Hippocampal formation (tissue), 2 donors: ENCODE measurements around the gene ZDHHC17.
A peak's percentile ranks its signal among the peaks of the same experiment; 100 is the strongest.

Experiments used
- DNase-seq, 2 donors: peaks; one replicate each; lab custom pipeline; 2025; lab: John Stamatoyannopoulos, UW

The ZDHHC17 gene

DNA sequence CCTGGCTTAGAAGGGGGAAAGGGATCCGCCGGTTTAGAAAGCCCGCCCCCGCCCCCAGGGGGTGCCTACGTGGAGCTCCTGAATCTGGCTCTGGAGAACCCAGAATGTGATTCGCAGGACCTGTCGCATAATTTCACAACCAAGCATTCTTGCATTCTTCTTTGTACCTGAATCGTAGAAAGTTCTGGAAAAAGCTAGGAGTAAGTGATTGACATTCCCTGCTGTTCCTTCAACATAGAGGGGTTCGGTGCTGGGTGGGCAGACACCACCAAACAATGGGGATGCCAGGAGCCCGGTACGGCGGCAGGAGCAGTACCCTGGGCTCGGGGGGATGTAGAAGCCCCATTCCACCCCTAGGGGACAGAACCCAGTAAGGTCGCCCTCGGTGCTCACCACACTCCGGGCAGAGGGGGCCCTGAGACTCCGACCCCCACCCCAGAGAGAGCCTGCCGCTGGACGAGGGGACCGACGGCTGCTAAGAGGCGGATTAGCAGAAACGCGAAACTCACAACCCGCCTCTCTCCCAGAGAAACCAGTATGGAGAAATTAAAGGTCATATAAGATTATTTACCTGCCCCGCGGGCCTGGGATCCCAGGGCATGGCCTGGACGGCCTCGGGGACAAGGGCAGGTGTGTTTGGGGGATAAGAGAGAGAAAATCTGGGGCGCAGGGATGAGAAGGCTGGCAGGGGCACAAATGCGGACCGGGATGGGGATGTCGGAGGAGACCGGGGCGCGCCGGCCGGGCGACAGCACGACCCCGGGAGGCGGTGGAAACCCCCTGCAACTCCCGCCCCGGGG is 114.4 kb downstream of the ZDHHC17 start:
- DNase-seq = no peak

GRCh38 chr12:76878899-76879709 is 115.2 kb downstream of the ZDHHC17 start, which contains the start of gene CSRP2:
Gene CSRP2, minus strand, starts transcription at chr12:76879019. Its CDS starts 12,759 bp downstream, at chr12:76866260.
- DNase-seq = peak; percentile 44 to 72

DNA sequence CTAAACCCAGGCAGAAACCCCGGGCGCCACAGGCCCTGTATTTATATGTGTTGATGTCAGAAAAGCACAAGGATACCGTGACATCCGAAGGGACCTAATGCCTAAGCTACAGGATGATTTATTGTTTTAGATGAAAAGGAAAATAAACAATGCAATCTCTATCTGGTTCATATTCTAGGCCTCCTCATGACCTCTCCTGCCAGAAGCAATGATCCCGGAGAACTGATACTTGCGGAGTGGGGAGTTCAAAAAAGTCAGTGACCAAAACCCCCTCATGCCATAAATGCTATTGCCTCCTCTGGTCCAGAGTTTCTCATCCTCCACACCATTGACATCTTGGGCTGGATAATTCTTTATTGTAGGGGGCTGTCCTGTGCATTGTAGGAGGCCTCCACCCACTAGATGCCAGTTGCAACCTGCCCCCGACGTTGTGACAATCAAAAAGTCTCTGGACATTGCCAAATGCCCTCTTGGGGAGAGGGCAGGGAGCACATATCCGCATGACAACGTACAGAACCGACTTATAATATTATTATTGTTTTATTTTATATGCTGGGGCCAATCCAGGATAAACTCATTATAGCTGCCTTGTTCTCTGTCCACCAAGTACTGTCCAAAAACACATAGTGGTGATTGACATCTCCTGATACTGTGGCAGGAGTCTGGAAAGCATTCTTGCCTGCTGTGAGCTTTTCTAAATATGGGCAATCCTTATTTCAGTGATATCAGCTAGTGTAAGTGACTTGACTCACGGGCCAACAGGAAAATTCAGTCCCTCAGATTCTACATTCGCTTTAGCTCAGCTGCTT is 116.0 kb downstream of the ZDHHC17 start:
- no peak for DNase-seq

DNA sequence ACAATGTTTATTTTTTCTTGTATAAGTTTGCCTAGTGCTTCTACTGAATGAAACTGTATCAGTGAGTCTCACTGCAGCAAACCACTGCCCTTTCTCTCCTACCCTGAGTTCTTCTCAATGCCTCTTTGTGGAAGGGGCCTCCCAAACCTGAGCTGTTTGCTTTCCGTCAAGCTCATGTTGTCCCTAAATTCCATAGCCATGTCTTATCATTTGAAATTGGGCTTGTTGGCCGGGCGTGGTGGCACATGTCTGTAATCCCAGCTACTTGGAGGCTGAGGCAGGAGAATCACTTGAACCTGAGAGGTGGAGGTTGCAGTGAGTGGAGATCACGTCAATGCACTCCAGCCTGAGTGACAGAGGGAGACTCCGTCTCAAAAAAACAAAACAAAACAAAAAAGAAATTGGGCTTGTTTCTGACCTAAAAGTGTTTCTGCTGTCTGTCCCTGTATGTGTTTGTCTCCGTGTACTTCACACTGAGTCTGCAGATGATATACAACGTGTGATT is 116.7 kb downstream of the ZDHHC17 start:
- DNase-seq = no peak

DNA sequence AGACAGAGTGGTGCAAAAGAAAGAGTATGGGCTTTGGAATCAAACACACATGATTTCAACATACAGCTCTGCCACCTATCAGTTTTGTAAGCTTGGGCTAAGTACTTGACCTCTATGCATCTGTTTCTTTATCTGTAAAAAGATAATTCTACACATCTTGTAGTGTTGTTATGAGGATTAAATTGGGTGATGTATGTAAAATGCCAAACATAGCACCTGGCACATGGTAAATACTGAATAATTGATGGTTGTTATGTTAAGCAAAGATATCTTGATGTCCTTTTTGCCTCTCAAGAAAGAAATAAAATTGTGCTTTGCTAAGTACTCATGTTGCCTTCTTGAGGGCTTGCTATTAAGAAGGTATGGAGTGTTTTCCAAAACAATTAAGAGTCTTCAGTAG is 117.2 kb downstream of the ZDHHC17 start:
- DNase-seq = no peak

GRCh38 chr12:76882367-76882766 is 118.5 kb downstream of the ZDHHC17 start:
- DNase-seq = no peak

GRCh38 chr12:76883151-76883550 is 119.2 kb downstream of the ZDHHC17 start:
- no peak for DNase-seq

- no peak for DNase-seq
These were observed 119.9 kb downstream of the ZDHHC17 start for GRCh38 chr12:76883811-76884210.

DNA sequence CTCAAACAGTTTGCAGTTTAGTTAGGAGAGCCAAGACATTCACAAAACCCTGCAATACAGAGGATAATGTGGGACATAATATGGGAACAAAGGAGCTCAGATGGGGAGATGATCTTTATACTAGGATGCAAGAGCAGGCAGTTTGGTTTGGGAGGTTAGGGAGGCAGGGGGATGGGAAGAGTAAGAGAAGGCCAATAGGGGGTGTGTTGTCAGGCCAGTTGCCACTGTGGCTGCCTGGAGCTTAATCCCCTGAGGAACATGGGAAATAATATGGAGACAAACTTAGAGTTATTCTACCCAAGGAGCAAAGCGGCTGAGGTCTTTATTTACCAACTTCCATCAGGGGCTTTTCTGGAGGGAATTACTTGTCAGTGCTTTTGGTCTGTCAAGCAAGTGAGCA is 124.9 kb downstream of the ZDHHC17 start:
- no peak for DNase-seq

DNA sequence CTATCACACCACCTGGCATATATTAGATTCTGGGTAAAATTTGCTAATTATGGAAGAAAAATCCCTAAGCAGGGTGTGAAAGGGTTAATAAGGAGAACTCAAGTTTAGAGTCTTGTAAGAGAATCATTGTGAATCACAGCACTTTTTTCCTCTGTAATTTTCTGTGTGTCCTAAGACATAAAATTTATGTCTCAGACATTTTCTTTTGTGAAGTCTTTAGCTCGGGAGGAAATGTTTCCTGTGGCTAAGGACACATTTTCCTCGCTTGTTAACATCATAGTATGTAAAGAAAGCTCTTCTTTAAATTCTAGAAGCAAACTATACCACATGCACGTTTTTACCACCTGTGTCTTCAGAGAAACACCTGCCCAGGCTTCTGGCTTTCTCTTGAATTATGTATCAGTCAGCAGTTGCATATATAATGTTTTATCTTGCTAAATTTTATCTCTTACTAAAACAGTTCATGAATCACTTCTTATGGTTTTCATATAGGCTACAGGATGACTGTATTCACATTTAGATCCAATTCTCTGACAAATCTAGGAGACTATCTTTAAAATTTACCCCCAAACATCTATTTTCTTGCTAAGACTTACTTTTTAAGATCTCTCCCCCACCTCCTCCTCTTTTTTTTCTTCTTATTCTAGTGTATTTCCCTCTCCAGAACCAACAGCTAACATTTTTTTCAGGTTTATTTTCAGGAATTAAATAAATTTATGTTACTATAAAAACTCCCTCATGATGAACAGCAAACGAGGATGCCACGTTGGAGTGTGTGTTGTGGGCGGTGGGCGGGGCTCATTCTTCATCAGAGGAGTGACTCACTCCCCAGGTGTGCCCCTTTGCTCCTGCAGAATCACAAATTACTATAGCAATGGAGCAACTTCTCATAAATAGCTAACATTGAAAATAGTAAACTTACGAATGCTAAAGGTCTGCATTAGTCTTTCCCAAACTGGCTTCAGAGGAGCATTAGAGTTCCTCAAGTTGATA is 126.5 kb downstream of the ZDHHC17 start:
- no peak for DNase-seq

DNA sequence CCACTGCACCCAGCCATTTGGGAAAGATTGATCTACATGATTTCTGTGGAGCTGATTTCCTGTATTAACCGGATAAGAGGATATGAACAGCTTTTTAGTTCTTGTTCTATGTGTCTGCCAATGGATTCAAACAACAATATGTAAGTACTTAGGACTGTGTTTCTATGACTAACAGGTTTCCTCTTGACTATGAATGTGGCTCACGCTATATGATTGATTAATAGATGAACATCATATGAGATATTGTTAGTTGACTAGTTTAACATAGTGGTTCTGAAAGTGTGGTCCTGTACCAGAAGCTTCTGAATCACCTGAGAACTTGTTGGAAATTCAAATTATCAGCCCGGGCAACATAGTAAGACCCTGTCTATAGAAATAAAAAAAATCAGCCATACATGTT is 127.7 kb downstream of the ZDHHC17 start:
- DNase-seq = no peak

DNA sequence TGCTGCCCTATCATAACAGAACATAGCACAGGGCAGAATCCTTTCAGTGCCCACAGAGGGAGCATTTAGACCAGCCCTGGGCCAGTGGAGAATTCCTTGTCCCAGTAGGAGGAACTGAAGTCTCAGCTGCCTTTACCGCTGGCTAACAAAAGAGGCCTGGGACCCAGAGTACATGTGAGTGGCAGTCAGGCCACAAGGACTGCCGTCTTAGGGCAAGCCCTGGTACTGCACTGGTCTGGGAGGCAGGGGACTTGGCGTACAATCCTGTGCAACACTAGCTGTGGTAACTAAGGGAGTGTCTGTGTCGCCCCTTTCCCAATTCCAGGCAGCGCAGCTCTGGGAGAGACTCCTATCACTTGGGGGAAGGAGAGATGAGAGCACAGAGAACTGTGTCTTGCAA is 131.9 kb downstream of the ZDHHC17 start:
- DNase-seq = no peak

DNA sequence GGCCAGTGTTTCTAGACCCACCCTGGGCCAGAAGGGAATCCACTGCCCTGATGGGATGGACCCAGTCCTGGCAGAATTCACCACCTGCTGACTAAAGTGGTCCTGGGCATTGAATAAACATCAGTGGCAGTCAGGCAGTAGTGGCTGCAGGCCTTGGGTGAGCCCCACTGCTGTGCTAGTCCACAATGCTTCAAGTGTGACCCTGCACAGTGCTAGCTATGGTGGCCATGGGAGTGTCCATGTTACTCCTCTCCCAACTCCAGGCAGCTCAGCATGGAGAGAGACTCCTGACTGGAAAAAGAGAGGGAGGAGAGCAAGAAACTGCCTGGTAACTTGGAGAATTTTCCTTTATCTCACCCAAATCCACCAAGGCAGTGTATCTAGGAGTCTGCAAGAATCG is 132.4 kb downstream of the ZDHHC17 start:
- DNase-seq = no peak

DNA sequence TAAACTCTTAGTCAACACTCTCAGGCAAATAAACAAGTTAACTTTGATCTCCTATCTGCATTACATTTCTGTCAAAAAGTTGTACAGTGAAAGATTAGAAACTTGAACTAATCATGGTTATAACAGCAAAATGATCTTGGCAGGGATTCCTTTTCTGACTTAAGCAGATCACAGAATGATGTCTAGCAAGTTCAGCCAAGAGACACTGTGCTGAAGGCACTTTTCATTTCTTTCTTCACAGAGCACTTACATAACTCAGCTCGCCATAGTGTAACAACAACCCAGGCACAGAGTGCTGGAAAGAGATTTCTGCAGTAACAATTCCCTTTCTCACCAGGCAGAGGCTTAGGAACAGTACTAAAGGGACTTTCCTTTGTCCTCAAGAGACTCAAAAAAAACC is 134.5 kb downstream of the ZDHHC17 start:
- no peak for DNase-seq

DNA sequence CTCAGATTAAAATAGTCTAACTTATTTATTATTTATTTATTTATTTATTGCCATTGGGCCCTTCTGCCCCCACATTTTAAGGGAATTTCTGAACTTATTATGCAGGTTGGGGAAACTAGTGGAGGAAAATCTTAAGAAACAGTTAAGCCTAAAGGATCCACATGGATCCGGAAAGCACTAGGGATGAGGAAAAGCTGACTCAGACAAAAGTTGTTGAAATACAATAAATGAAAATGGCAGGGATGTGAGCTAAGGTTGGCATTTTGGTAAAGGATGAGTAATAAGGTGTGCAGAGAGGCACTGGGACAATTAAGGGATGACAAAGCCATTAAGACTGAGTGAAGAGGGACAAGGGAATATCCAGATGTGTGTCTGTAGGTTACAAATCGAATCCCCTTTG is 135.6 kb downstream of the ZDHHC17 start:
- DNase-seq = no peak

- no peak for DNase-seq
These were observed 137.9 kb downstream of the ZDHHC17 start for GRCh38 chr12:76901628-76902380.
